GM12801 (cell line): ENCODE data around the gene KIRREL3.

Experiments
- CTCF ChIP-seq: IDR thresholded peaks from one replicate; pipeline ENCODE4 v1.5.1; 2011; ENCODE audit warnings: control low read depth; ENCODE audit not compliant: insufficient read length; ENCODE audit errors: extremely low read depth

KIRREL3 gene

GRCh38 chr11:126817096-126817495 is 183.5 kb downstream of the KIRREL3 start:
- TF ChIP-seq CTCF = no peak

- TF ChIP-seq CTCF = no peak
These were observed 183.9 kb downstream of the KIRREL3 start for GRCh38 chr11:126816645-126817044.

GRCh38 chr11:126815111-126815510 is 185.5 kb downstream of the KIRREL3 start:
- no peak for TF ChIP-seq CTCF

GRCh38 chr11:126810776-126811175 is 189.8 kb downstream of the KIRREL3 start:
- TF ChIP-seq CTCF = no peak

- no peak for TF ChIP-seq CTCF
These were observed 190.9 kb downstream of the KIRREL3 start for GRCh38 chr11:126809514-126810289.

- no peak for TF ChIP-seq CTCF
These were observed 191.7 kb downstream of the KIRREL3 start for GRCh38 chr11:126808836-126809235.

- TF ChIP-seq CTCF = no peak
These were observed 192.3 kb downstream of the KIRREL3 start for GRCh38 chr11:126808296-126808695.
